Measurements from ENCODE around the gene ATP13A2. TPM values are rescaled to one million over a fixed set of nuclear protein-coding genes. Genes with fewer than 3 reads are reported as not detected.

The ATP13A2 gene
- total RNA-seq, 1 donor from 2014 or later, result 10.3 TPM

GRCh38 chr1:17033481-17033880 lies 21.8 kb upstream of the ATP13A2 start:
- DNase-seq (ENCODE audit: low spot score) (no peak), ATAC-seq (no peak)

- ATAC-seq (no peak), DNase-seq (ENCODE audit: low spot score) (no peak)
These were observed 21.0 kb upstream of the ATP13A2 start for GRCh38 chr1:17032741-17033140.

GRCh38 chr1:17031436-17031835 lies 19.7 kb upstream of the ATP13A2 start:
- ATAC-seq, result no peak

GRCh38 chr1:17030206-17030605 lies 18.5 kb upstream of the ATP13A2 start:
- ATAC-seq (no peak), DNase-seq (ENCODE audit: low spot score) (no peak)

More at GRCh38 chr1:17031436-17031835, 19.7 kb upstream of the ATP13A2 start:
- DNase-seq (ENCODE audit: low spot score), result no peak

DNA sequence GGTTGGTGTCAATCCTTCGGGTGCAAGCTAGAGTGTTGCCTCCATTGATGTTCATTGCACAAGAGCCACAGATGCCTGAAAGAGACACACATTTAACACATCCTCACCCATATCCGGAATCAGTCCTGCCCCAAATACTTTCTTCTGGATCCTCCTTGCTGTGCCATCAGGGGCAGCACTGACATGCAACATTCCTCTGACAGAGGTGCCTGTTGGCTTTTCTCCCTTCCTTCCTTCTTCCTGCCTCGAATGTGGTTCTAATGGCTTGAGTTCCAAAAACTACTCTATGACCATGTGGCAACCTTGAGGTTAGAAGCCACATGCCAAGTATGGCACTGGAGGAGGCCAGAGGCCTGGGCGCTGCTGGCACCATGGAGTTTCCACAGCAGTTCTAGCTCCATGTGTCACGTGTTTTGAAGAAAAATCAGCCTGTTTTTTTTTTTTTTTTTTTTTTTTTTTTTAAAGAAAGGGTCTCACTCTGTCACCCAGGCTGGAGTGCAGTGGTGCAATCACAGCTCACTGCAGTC lies 17.0 kb upstream of the ATP13A2 start:
- ATAC-seq, result peak; percentile 36

GRCh38 chr1:17027900-17028299 lies 16.2 kb upstream of the ATP13A2 start:
- DNase-seq (ENCODE audit: low spot score) (no peak), ATAC-seq (peak; percentile 62)

More for the DNA sequence above, 17.0 kb upstream of the ATP13A2 start:
- no peak for DNase-seq (ENCODE audit: low spot score)

GRCh38 chr1:17027403-17027802 lies 15.7 kb upstream of the ATP13A2 start:
- ATAC-seq (peak; percentile 54), DNase-seq (ENCODE audit: low spot score) (no peak)

- ATAC-seq, result no peak
- no peak for DNase-seq (ENCODE audit: low spot score)
These were observed 13.0 kb upstream of the ATP13A2 start for GRCh38 chr1:17024721-17025120.

DNA sequence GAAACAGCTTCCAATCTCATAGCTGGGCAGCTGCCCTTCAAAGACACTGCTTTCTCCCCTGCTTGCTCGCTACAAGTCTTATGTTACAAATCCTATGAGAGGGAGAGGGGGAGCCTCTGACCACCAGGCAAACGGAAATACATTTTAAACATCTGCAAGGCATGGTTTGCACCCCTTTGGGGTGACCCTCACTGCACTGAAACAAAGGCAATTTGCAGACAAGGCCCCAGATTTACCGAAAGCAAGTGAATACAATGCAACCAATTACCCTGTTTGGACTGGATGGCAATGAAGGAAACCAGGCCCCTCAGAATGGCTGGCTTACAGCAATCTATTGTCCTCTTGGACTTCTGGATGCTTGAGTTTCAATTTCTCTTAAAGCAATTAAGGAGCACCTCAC lies 11.8 kb upstream of the ATP13A2 start:
- no peak for ATAC-seq
- no peak for DNase-seq (ENCODE audit: low spot score)

GRCh38 chr1:17023102-17023501 lies 11.4 kb upstream of the ATP13A2 start:
- no peak for ATAC-seq
- DNase-seq (ENCODE audit: low spot score), result no peak

GRCh38 chr1:17021896-17022295 lies 10.2 kb upstream of the ATP13A2 start:
- no peak for DNase-seq (ENCODE audit: low spot score)
- no peak for ATAC-seq

DNA sequence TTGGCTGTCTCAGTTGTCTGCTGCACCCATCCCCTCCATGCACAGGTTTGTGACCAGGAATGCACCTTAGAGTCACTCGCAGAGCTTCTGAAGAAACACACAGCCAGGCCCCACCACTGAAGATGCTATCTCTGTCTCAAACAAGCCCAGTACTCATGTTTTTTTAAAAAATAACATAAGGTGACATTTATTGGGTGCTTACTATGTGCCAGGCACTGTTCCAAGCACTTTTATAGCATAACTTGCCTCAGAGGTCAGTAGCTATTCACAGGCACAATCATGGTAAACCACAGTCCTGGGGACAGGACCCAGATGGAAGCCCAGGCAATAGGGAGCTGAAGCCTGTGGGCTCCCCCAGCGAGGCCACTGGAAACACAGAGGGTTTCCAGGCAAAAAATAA lies 8.8 kb upstream of the ATP13A2 start:
- DNase-seq (ENCODE audit: low spot score), result no peak

DNA sequence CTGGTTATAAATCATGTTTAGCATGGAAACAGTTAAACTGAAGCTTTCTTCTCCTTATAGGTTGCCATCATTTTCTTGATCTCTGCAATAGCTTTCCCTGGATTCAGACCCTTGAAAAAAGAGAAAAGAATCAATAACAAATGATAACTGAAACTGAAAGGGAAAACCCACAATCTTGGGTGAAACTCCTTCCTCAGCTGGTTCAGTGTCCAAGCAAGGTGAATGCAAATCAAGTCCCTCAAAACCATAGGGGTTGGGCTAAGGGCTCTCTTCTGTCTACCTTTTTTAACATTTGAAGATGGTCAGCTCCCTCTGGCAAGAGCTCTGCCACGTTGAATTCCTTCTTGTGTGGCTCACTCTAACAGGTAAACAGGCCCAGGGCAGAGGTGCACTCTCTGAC lies 7.1 kb upstream of the ATP13A2 start:
- ATAC-seq (no peak), DNase-seq (ENCODE audit: low spot score) (no peak)

More for the DNA sequence above, 8.8 kb upstream of the ATP13A2 start:
- no peak for ATAC-seq

DNA sequence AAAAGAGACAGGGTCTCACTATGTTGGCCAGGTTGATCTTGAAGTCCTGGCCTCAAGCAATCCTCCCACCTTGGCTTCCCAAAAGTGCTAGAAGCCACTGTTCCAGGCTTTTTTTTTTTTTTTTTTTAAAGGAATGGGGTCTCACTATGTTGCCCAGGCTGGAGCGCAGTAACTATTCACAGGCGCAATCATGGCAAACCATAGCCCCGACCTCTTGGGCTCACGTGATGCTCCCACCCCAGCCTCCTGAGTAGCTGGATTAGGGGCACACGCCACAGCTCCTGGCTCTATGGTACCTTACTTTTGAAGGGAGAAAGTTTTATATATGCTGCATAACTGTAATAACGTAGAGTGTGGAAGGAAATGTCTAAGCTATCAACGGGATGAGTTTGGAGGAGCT lies 5.7 kb upstream of the ATP13A2 start:
- DNase-seq (ENCODE audit: low spot score) (no peak), ATAC-seq (no peak)

GRCh38 chr1:17016317-17016661 lies 4.6 kb upstream of the ATP13A2 start:
- DNase-seq (ENCODE audit: low spot score) (no peak), ATAC-seq (no peak)

DNA sequence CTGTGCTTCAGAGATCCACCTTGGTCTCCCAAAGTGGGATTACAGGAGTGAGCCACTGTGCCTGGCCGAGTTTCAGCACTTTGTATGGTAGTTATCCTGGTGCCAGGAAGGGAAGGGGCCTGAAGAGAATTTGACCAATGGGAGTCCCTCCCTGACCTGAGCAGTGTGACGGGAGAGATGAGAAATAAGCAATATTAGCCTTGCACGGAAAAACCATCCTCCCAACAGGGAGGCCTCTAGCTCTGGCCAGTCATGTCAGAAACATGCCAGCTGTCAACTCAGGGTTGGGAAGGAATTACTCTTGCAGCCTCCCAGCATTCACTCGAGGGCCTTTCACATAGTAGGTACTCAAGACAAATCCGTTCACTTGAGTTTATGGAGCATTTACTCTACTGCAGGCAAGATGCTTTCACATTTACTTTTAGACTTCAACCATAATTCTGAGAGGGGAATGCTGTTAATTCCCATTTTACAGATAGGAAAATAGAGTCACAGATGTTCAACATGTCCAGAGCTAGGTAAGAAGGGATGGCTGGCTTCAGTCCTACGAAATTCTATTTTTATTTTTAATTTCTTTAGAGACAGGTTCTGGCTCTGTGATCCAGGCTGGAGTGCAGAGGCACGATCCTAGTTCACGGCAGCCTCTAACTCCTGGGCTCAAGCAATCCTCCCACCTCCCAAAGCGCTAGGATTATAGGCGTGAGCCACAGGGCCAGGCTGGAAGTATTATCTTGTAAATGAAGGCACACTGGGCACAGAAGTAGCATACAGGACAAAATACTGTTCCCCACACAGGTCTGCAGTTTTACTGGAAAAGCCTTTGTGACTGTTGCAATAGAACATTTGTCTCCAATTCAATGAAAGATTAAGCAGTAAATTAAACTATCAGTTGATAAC lies 3.2 kb upstream of the ATP13A2 start:
- DNase-seq (ENCODE audit: low spot score) (no peak), ATAC-seq (no peak)

DNA sequence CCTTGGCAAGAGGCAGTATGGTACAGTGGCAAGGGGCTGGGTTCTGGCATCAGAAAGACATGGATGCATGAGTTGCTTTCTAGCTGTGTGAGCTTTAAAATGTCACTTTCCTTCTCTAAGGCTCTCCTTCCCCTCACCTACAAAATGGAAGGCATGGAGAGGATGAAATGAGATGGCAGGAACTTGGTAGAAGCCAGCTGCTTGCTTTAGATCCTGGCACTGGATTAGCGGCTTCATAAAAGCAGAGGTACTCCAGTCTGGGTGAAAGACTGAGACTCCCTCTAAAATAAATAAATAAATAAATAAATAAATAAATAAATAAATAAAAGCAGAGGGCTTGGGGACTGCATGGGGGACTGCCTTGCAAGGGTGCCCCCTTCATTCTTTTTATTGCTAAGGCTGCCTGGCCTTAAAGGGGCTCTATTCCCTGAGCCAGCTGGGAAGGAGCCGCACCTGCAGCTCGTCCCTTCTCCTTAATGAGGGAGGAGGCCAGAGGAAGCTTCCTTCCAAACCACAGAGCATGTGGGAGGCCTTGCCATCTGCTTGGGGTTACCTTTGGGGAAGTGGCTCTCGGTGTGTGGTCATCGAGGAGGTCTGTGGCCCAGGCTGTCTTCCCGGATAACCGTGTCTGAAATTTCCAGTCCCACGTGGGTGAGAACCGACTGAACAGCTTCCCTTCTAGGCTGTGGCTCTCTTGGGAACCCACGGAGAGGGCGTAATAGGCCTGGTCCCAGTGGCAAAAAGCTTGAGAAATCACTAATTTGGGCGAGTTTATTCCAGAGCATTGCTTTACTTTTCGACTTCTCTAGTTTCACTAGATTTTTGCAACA lies 2.0 kb upstream of the ATP13A2 start:
- ATAC-seq, result no peak

GRCh38 chr1:17012775-17013490 lies 1.2 kb upstream of the ATP13A2 start:
- no peak for ATAC-seq

More for the DNA sequence above, 2.0 kb upstream of the ATP13A2 start:
- no peak for DNase-seq (ENCODE audit: low spot score)

GRCh38 chr1:17011092-17011438 lies 663 bp downstream of the ATP13A2 start:
- ATAC-seq (no peak), DNase-seq (ENCODE audit: low spot score) (no peak)

More at GRCh38 chr1:17012775-17013490, 1.2 kb upstream of the ATP13A2 start:
- DNase-seq (ENCODE audit: low spot score), result no peak

GRCh38 chr1:17009706-17010105 lies 2.0 kb downstream of the ATP13A2 start:
- DNase-seq (ENCODE audit: low spot score), result no peak

More at GRCh38 chr1:17009706-17010105, 2.0 kb downstream of the ATP13A2 start:
- ATAC-seq, result no peak
